GM19468 (cell line): ENCODE measurements around the gene FAR2.
"Not testable (repeated sequence)": the region's sequence is repeated elsewhere in the genome, so short reads cannot be mapped to it uniquely, and the experiment has no call there.

Experiments used
- ATAC-seq: cut with Tn5 transposase; IDR thresholded peaks from one replicate; pipeline ENCODE4 v1.9.1; 2021; ENCODE audit warnings: mild to moderate bottlenecking, moderate library complexity, moderate number of reproducible peaks; ENCODE audit not compliant: unreplicated experiment; ENCODE audit errors: extremely low read depth

Gene FAR2

DNA sequence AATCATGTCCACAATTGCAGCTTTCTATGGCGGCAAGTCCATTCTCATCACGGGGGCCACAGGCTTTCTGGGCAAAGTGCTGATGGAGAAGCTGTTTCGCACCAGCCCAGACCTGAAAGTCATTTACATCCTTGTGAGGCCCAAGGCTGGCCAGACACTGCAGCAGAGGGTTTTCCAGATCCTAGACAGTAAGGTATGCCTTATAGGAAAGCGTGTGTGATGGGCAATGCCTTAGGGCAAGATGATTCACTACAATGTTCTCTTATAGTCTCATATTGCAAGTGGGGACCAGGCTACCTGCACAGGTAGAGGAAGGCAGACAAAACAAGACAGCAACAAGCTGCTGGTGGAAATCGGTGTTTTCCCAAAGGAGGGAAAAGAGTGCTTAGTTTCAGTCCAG is 121.4 kb downstream of the FAR2 start:
- no peak for ATAC-seq

GRCh38 chr12:29273178-29273843 is 124.2 kb downstream of the FAR2 start:
- ATAC-seq: no peak

- ATAC-seq: no peak
Observed at GRCh38 chr12:29275834-29276233, 126.8 kb downstream of the FAR2 start.

DNA sequence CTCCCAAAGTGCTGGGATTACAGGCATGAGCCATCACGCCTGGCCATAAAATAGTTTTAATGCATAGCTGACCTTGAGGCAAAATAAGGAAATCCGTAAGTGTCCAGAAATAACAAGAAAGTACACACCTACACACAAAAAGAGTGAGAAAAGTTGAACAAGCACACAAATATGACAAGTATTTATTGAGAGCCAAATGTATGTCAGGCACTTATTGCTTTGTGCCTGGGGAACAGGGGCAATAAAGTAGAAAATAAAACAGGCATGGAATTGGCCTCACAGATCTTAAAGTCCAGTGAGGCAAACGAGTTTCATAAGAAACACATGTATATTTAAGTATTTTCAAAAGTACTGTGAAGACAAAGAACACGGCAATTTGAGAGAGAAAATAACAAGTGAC is 128.2 kb downstream of the FAR2 start:
- ATAC-seq: no peak

DNA sequence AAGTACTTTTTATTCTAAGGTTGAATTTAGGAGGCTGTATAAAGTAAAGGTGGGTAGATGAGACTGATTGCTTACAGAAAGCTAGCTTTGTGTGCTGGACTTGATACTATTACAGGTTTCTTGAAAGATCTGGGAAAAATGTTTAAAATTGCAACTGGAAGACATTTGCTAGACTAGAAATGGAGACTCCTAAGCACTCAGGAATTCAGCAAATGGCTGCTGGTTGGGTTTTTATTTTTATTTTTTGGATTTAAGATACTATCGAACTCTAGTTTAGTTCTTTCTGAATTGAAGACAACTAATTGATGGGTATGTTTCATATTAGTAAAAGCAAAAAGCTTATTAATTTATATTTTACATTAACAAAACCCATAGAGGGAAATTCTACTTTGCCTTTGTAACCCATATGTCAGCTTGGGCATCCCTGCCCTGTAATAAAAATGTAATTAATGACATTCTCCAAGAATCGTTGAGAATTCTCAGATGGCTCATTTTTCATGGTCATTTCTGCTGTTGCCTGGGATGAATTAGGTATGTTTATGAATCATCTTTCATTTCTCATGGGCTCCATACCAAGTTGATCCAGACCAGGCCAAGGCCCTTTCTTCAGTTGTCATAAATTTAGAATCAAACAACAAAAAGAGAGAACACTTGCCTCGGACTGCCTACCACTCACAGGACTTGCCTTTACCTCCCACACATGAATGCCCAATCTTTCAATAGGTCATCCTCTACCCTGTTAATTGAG is 129.8 kb downstream of the FAR2 start:
- ATAC-seq: no peak

GRCh38 chr12:29281371-29282005 is 132.4 kb downstream of the FAR2 start:
- ATAC-seq: no peak

GRCh38 chr12:29282031-29282816 is 133.1 kb downstream of the FAR2 start:
- ATAC-seq: no peak

DNA sequence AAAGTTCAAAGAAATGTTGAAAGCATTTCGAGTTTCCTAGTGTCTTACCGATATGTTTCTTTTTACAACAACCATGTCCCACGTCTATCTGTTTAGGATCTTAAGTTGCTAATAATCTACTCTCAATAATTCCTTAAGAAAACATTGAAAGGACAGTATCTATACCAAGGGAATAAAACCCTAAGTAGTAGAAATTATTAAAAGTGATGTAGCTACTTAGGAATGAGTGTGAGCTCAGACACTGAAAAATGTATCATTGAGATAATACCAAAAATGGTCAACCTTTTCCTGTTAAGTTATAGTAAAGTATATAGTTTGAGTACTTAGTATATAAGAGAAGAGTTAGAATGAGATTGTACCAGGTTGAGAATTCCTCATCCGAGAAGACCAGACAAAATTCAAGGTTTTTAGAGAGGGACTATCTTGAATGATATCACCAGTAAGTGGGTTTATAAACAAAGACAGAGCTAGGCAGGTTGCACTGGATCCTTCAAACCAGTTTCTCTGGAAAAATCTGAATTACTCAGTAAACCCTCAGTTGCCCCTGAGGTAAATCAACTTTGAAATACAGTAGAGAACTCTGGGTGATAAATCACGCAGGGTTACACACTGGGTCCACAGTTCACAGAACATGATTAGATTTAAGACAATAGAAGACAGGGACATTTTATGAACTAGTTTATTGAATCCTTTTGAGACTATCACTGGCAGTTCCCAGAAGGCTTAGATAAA is 135.1 kb downstream of the FAR2 start:
- no peak for ATAC-seq

DNA sequence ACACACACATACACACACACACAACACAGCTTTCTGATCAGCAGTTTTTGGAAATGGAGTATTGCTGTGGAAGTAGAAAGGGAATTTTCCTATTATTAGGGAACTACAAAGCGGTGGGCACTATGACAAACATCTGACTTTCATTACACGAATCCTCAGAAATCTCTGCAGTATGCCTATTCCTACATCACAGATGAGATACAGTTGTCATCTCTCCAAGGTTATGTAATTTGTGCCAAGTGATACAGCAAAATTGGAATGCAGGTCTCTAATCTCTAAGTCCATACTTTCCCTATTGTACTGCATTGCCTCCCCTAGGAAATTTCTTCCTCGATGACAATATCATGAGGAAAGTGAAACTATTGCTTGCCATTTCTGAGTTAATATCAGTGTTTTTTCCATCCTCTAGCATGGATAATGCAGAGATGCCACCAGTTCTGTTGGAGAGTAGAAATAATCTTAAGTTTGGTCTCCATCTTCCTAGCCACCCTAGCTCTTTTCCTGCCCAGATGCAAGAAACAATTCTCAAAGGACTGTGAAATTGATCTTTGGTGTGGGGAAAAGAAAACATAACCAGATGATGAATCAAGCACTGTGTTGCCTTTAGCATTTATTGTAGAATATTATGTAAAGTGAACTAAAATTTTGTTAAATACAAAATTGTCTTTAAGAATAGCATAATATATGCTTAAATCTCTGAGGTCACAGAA is 137.2 kb downstream of the FAR2 start:
- ATAC-seq: no peak

GRCh38 chr12:29287622-29288021 is 138.5 kb downstream of the FAR2 start:
- ATAC-seq: no peak

- ATAC-seq: no peak
Observed at GRCh38 chr12:29288031-29288430, 139.0 kb downstream of the FAR2 start.

GRCh38 chr12:29290475-29290874 is 141.4 kb downstream of the FAR2 start:
- ATAC-seq: not testable (repeated sequence)

DNA sequence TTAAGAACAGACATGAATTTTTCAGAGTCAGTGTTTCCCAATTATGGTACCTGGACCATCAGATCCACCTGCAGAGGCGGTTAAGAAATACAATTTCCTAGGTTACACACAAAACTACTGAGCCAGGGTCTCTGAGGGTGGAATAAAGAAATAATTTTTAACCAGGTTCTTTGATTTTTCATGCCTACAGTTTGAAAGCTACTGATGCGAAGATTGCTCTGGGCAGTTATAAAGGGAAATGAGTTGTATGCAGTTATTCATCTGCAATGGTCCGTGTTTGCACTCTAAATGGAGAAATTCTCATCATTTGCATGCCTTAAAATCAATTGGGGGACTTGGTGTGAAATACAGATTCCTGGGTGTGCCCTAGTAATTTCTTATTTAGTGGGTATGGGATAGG is 142.1 kb downstream of the FAR2 start:
- no peak for ATAC-seq

GRCh38 chr12:29299633-29300032 is 150.6 kb downstream of the FAR2 start:
- ATAC-seq: no peak

DNA sequence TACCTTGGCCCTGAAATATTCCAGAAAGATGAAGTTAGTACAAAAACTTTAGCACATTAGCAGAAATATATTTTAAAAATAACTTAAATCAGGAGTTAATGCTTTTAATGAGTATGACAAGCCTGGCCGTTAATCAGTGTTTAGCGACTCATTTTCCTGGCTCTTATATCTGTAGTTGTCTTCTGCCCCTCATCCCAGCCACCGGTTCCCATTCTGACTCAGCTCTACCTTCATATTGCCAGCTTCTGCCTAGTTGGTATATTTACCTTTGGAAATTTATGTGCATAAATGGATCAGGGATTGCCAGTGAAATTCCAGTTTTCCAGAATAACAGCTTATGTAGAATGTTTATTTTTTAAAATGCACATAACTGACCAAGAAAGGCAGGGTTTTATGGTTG is 152.0 kb downstream of the FAR2 start:
- no peak for ATAC-seq

- ATAC-seq: no peak
Observed at GRCh38 chr12:29304388-29304787, 155.3 kb downstream of the FAR2 start.

- ATAC-seq: no peak
Observed at GRCh38 chr12:29306266-29306665, 157.2 kb downstream of the FAR2 start.

DNA sequence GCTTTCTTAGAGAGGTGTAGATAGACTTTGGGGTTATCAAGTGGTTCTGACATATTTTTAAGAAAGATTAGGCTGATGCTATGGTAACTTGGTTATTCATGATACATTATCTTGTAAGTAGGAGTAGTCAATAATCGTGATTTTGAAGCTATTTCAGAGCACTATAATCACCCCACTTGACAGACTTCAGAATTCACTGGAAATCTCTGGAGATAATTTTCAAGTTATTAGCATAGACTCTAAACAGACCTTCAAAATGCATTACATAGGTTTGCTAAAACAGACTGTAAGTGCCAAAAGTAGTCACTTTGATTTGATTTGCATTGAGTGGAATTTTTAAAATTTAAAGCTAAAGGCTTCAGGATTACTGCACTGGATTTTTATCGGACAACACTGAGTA is 157.6 kb downstream of the FAR2 start:
- no peak for ATAC-seq

DNA sequence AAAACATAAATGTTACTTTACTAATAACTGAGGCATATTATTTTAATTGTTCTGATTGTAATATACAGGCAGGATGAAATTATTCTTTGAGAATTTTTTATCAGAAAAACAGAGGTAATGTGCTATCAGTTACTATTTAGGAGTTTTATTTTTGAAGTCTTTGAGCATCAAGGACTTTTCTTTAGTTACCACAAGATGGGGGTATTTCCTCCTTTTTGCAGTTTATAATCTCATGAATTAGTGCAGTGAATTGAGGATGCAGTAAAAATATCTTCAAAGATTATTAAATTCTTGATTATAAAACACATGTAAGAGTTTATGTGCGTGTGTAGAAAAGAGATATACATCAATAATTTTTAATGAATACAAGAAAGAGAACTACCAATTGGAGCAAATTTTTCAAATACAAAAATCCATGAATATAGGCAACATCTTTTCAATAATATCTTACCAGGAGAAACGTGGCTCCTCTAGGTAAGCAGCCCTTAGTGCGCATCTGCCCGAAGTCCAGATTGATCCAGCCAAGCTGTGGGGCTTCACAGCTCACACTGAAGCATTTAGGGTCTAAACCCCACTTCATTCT is 160.3 kb downstream of the FAR2 start:
- ATAC-seq: no peak
